Activated CD4-positive, alpha-beta T cell treated with anti-CD3 and anti-CD28 coated beads for 36 hours (primary cell): ENCODE measurements around the gene UAP1L1. TPM values are rescaled to one million over a fixed set of nuclear protein-coding genes. Genes with fewer than 3 reads are reported as not detected.
"Not testable (repeated sequence)": the region's sequence is repeated elsewhere in the genome, so short reads cannot be mapped to it uniquely, and the experiment has no call there.

Source experiments
- ATAC-seq: fragments of 200-7000 bp; cut with Tn5 transposase; one replicate; pipeline ENCODE4 v1.10.0; 2021; ENCODE audit warnings: mild to moderate bottlenecking, moderate library complexity
- CTCF ChIA-PET: fragments of 350-600 bp; sonication (Branson Sonifier 250); formaldehyde crosslinking; loops from one replicate; lab custom pipeline; 2021; ENCODE audit warnings: antibody characterized with exemption; lab: Charles Lee
- POLR2A ChIA-PET: fragments of 350-600 bp; sonication (Branson Sonifier 250); formaldehyde crosslinking; loops from one replicate; lab custom pipeline; 2021; ENCODE audit warnings: antibody characterized with exemption, inconsistent platforms; lab: Charles Lee
- DNase-seq: peaks from one replicate; pipeline ENCODE4 v3.0.0-alpha.2; 2020
- H3K27ac Mint-ChIP-seq: one replicate; pipeline ENCODE4 v1.8.0; 2021; ENCODE audit warnings: mixed read lengths
- H3K27me3 Mint-ChIP-seq: one replicate; pipeline ENCODE4 v1.8.0; 2021; ENCODE audit warnings: mixed read lengths
- H3K36me3 Mint-ChIP-seq: one replicate; pipeline ENCODE4 v1.8.0; 2021; ENCODE audit warnings: low read depth, mixed read lengths
- H3K4me1 Mint-ChIP-seq: one replicate; pipeline ENCODE4 v1.8.0; 2021; ENCODE audit warnings: mixed read lengths
- H3K4me3 Mint-ChIP-seq: one replicate; pipeline ENCODE4 v1.8.0; 2021; ENCODE audit warnings: mild to moderate bottlenecking, moderate library complexity, mixed read lengths
- H3K9me3 Mint-ChIP-seq: one replicate; pipeline ENCODE4 v1.8.0; 2021; ENCODE audit warnings: low read depth, mixed read lengths
- intact Hi-C, 2 experiments: fragments of 100-400 bp; cut with DNase I in 1 of 2; cut with micrococcal nuclease in 1 of 2; formaldehyde crosslinking; loops; one replicate each; pipeline versions ENCODE4 v1.14.2 to v1.15.1; 2022 to 2024; cut with DNase I, micrococcal nuclease
- total RNA-seq, 2 experiments: library from RNA; stranded (reverse); gene quantifications; one replicate each; pipeline ENCODE4 v1.2.3, GENCODE V29; 2021

The UAP1L1 gene
- total RNA-seq, 2 experiments from 2014 or later = 12.5 to 14.4 TPM

- Mint-ChIP-seq H3K27ac (no peak overlapping the region), H3K27me3 (no peaks in the 10 kb centered on the region), H3K36me3 (peaks cover 8% of the 10 kb centered on the region), H3K4me3 (no peak overlapping the region), H3K4me1 (peaks cover 13% of the 10 kb centered on the region), H3K9me3 (no peaks in the 10 kb centered on the region)
- DNase-seq (no peak), ATAC-seq (no peak)
- POLR2A ChIA-PET = no interaction called here
- intact Hi-C loops = no loop called here
- CTCF ChIA-PET = no interaction called here
Observed at GRCh38 chr9:137116728-137117127, 39.4 kb downstream of the UAP1L1 start.

GRCh38 chr9:137117269-137117731 lies 40.0 kb downstream of the UAP1L1 start:
- POLR2A ChIA-PET = no interaction called here
- intact Hi-C loops = no loop called here
- ATAC-seq = no peak

GRCh38 chr9:137118092-137118603 lies 40.8 kb downstream of the UAP1L1 start:
- POLR2A ChIA-PET = interaction anchor here (0.7 to 0.8 kb wide), 2 partner anchors 83 to 97 kb away, joined by 3 to 5 read pairs; no protein-coding TSS in a partner anchor
- CTCF ChIA-PET = interaction anchor here (0.6 to 1.5 kb wide), 9 partner anchors 11 to 291 kb away, joined by 3 to 7 read pairs (median 3); partner anchors contain the start of genes CYSRT1 and SSNA1
- H3K4me1 Mint-ChIP-seq = peaks cover 18% of the 10 kb centered on the region
- not testable (repeated sequence) for H3K27ac Mint-ChIP-seq, H3K9me3 Mint-ChIP-seq, DNase-seq, H3K27me3 Mint-ChIP-seq, ATAC-seq, H3K4me3 Mint-ChIP-seq, H3K36me3 Mint-ChIP-seq
- intact Hi-C loops = loop anchor here (1.0 kb wide), 2 partner anchors 105 to 109 kb away; partner anchors contain the start of gene RNF224 (in 2 of the 2)

More at GRCh38 chr9:137117269-137117731, 40.0 kb downstream of the UAP1L1 start:
- no peak overlapping the region for H3K4me3 Mint-ChIP-seq
- no peak overlapping the region for H3K27ac Mint-ChIP-seq
- no peak for DNase-seq
- CTCF ChIA-PET = interaction anchor here (0.7 to 1.5 kb wide), 3 partner anchors 83 to 291 kb away, joined by 3 to 7 read pairs (median 3); no protein-coding TSS in a partner anchor
- H3K36me3 Mint-ChIP-seq = peaks cover 8% of the 10 kb centered on the region
- H3K4me1 Mint-ChIP-seq = peaks cover 17% of the 10 kb centered on the region
- H3K9me3 Mint-ChIP-seq = no peaks in the 10 kb centered on the region
- H3K27me3 Mint-ChIP-seq = no peaks in the 10 kb centered on the region

- H3K27me3 Mint-ChIP-seq, H3K36me3 Mint-ChIP-seq, H3K4me3 Mint-ChIP-seq, DNase-seq, POLR2A ChIA-PET, H3K27ac Mint-ChIP-seq, H3K9me3 Mint-ChIP-seq, intact Hi-C loops: not testable (repeated sequence)
- CTCF ChIA-PET = interaction anchor here (0.8 to 1.2 kb wide), 5 partner anchors 26 to 115 kb away, joined by 3 to 5 read pairs (median 4); partner anchors contain the start of gene SSNA1
- H3K4me1 Mint-ChIP-seq = peaks cover 25% of the 10 kb centered on the region
- ATAC-seq = peak; percentile 33
Observed at GRCh38 chr9:137121927-137122795, 44.8 kb downstream of the UAP1L1 start.

- ATAC-seq, POLR2A ChIA-PET: not testable (repeated sequence)
Observed at GRCh38 chr9:137122796-137123467, 45.6 kb downstream of the UAP1L1 start.

GRCh38 chr9:137123468-137123837 lies 46.1 kb downstream of the UAP1L1 start:
- H3K27me3 Mint-ChIP-seq = no peaks in the 10 kb centered on the region
- peaks cover 33% of the 10 kb centered on the region for H3K4me1 Mint-ChIP-seq
- CTCF ChIA-PET = interaction anchor here (1.0 to 1.2 kb wide), 6 partner anchors 11 to 103 kb away, joined by 3 to 5 read pairs (median 4); partner anchors contain the start of genes RNF224 and SSNA1
- H3K9me3 Mint-ChIP-seq = no peaks in the 10 kb centered on the region
- no peak overlapping the region for H3K4me3 Mint-ChIP-seq
- POLR2A ChIA-PET = interaction anchor here (0.7 kb wide), 1 partner anchor 397 kb away, joined by 6 read pairs; no protein-coding TSS in a partner anchor
- H3K27ac Mint-ChIP-seq = no peak overlapping the region
- ATAC-seq (no peak), DNase-seq (no peak)
- intact Hi-C loops = no loop called here
- H3K36me3 Mint-ChIP-seq = peaks cover 8% of the 10 kb centered on the region

More at GRCh38 chr9:137122796-137123467, 45.6 kb downstream of the UAP1L1 start:
- H3K27ac Mint-ChIP-seq, H3K4me3 Mint-ChIP-seq, H3K36me3 Mint-ChIP-seq, H3K27me3 Mint-ChIP-seq, DNase-seq, intact Hi-C loops, H3K9me3 Mint-ChIP-seq: not testable (repeated sequence)
- peaks cover 29% of the 10 kb centered on the region for H3K4me1 Mint-ChIP-seq
- CTCF ChIA-PET = interaction anchor here (0.8 to 1.2 kb wide), 6 partner anchors 27 to 114 kb away, joined by 3 to 5 read pairs (median 4); partner anchors contain the start of genes RNF224 and SSNA1

GRCh38 chr9:137123952-137124462 lies 46.7 kb downstream of the UAP1L1 start:
- Mint-ChIP-seq H3K36me3 (peaks cover 11% of the 10 kb centered on the region), H3K4me1 (peaks cover 33% of the 10 kb centered on the region)
- ATAC-seq, intact Hi-C loops, H3K9me3 Mint-ChIP-seq, DNase-seq, H3K4me3 Mint-ChIP-seq, H3K27ac Mint-ChIP-seq, H3K27me3 Mint-ChIP-seq: not testable (repeated sequence)
- ChIA-PET CTCF (interaction anchor here (1.0 to 1.1 kb wide), 2 partner anchors 11 to 103 kb away, joined by 3 read pairs; partner anchors contain the start of gene RNF224), POLR2A (interaction anchor here (0.7 kb wide), 1 partner anchor 397 kb away, joined by 6 read pairs; no protein-coding TSS in a partner anchor)

GRCh38 chr9:137126786-137127185 lies 49.5 kb downstream of the UAP1L1 start:
- no peak for DNase-seq
- Mint-ChIP-seq H3K4me1 (peaks cover 30% of the 10 kb centered on the region), H3K9me3 (no peaks in the 10 kb centered on the region), H3K27ac (peak overlapping the region; percentile 96), H3K36me3 (peaks cover 11% of the 10 kb centered on the region), H3K27me3 (no peaks in the 10 kb centered on the region), H3K4me3 (peak overlapping the region; percentile 89)
- POLR2A ChIA-PET = no interaction called here
- CTCF ChIA-PET = interaction anchor here (0.9 to 2.0 kb wide), 5 partner anchors 31 to 100 kb away, joined by 3 to 13 read pairs (median 4); partner anchors contain the start of gene RNF224
- no peak for ATAC-seq
- intact Hi-C loops = loop anchor here in 1 of 2 experiments (5.0 kb wide), 1 partner anchor 39 kb away; the partner anchor contains the start of gene MAN1B1

GRCh38 chr9:137127301-137128157 lies 50.2 kb downstream of the UAP1L1 start:
- H3K4me1 Mint-ChIP-seq = peaks cover 24% of the 10 kb centered on the region
- H3K27me3 Mint-ChIP-seq = no peaks in the 10 kb centered on the region
- CTCF ChIA-PET = interaction anchor here (0.7 to 2.0 kb wide), 8 partner anchors 32 to 109 kb away, joined by 3 to 13 read pairs (median 4); partner anchors contain the start of genes MAN1B1 and RNF224
- peaks cover 11% of the 10 kb centered on the region for H3K36me3 Mint-ChIP-seq
- peak; percentile 56 for DNase-seq
- H3K9me3 Mint-ChIP-seq = no peaks in the 10 kb centered on the region
- intact Hi-C loops = loop anchor here (2.0 to 5.0 kb wide), 4 partner anchors 40 to 295 kb away; partner anchors contain the start of genes ANAPC2 (in 1 of the 2), EXD3 (in 1 of the 2), MAN1B1 (in 1 of the 2) and NOXA1 (in 1 of the 2)
- peak overlapping the region; percentile 89 for H3K4me3 Mint-ChIP-seq
- POLR2A ChIA-PET = interaction anchor here (0.8 kb wide), 2 partner anchors 32 to 109 kb away, joined by 3 read pairs; no protein-coding TSS in a partner anchor
- ATAC-seq = no peak
- peak overlapping the region; percentile 96 for H3K27ac Mint-ChIP-seq
